ENCODE measurements around the gene LPO. TPM values are rescaled to one million over a fixed set of nuclear protein-coding genes. Genes with fewer than 3 reads are reported as not detected.

Gene LPO
- total RNA-seq, 1 experiment from 2014 or later: 0.20 TPM

DNA sequence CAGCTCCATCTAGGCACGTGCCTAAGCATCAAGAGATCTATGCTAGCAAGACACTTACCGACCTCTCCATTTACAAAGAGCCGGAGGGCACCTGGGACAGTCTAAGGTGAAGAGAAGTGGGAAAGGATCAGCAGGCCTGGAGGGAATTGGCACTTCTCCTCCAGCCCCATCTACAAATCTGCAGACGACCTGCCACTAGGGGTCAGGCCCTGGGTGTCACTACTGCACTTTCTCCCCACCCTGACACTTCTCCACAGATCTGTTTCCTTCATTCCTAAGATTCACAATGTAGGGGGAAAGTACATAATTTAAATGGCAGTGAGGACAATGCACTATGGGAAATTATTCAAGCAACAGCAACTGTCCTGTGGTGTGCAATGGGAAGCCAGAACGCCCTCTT is 27.5 kb upstream of the LPO start:
- ChIA-PET POLR2A (no interaction called here), CTCF (interaction anchor here (0.6 to 2.4 kb wide), 2 partner anchors 10 to 22 kb away, joined by 3 to 14 read pairs; no protein-coding TSS in a partner anchor)
- Mint-ChIP-seq H3K4me3 (no peak overlapping the region), H3K4me1 (no peaks in the 10 kb centered on the region), H3K27ac (no peak overlapping the region), H3K9me3 (no peaks in the 10 kb centered on the region), H3K27me3 (ENCODE audit: low read depth) (no peaks in the 10 kb centered on the region), H3K36me3 (peaks cover 14% of the 10 kb centered on the region)
- TF ChIP-seq ZNF121 (CRISPR knock-in tag; IDR thresholded peaks at IDR 0.05): no peak
- TF ChIP-seq, protein P1, sequence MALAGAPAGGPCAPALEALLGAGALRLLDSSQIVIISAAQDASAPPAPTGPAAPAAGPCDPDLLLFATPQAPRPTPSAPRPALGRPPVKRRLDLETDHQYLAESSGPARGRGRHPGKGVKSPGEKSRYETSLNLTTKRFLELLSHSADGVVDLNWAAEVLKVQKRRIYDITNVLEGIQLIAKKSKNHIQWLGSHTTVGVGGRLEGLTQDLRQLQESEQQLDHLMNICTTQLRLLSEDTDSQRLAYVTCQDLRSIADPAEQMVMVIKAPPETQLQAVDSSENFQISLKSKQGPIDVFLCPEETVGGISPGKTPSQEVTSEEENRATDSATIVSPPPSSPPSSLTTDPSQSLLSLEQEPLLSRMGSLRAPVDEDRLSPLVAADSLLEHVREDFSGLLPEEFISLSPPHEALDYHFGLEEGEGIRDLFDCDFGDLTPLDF (CRISPR knock-in tag; IDR thresholded peaks at IDR 0.05): no peak
- no peak for TF ChIP-seq AFF4 (CRISPR knock-in tag; IDR thresholded peaks at IDR 0.05; ENCODE audit: borderline replicate concordance)
- ATAC-seq: peak; percentile 73
- DNase-seq (ENCODE audit: low spot score): no peak

DNA sequence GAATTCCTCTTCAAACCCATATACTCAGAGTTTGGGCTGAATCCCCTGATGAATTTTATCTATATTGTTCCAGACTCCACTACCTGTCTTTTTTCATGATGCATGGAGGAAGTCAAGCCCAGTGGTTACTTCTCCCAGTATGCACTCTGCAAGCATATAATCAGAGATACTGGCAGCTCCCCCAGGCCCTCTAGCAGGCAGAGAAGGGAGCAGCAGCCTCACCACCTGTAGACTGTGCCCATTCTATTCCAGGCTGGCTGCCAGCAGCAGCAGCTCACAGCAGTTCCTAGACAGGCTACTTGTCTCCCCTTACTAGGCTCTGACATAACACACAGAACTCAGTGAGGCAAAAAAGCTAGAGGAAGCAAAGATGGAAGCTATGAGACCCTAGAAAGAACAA is 22.7 kb upstream of the LPO start:
- H3K9me3 Mint-ChIP-seq: no peaks in the 10 kb centered on the region
- H3K4me3 Mint-ChIP-seq: no peak overlapping the region
- DNase-seq (ENCODE audit: low spot score): no peak
- CTCF ChIA-PET: interaction anchor here (1.2 to 2.5 kb wide), 4 partner anchors 14 to 202 kb away, joined by 3 to 15 read pairs (median 5); partner anchors contain the start of gene RNF43
- no peak for ATAC-seq
- POLR2A ChIA-PET: no interaction called here
- TF ChIP-seq SP1 (CRISPR knock-in tag; conservative IDR thresholded peaks at IDR 0.05) (no peak), NR2C2 (CRISPR knock-in tag; IDR thresholded peaks at IDR 0.05) (no peak), EMX1 (CRISPR knock-in tag; IDR thresholded peaks at IDR 0.05) (no peak), CBFB (CRISPR knock-in tag; IDR thresholded peaks at IDR 0.05; ENCODE audit: low read depth) (no peak), ZNF281 (CRISPR knock-in tag; IDR thresholded peaks at IDR 0.05) (no peak)
- no peak overlapping the region for H3K27ac Mint-ChIP-seq
- peaks cover 9% of the 10 kb centered on the region for H3K27me3 Mint-ChIP-seq (ENCODE audit: low read depth)
- H3K4me1 Mint-ChIP-seq: peaks cover 9% of the 10 kb centered on the region
- H3K36me3 Mint-ChIP-seq: peaks cover 5% of the 10 kb centered on the region

DNA sequence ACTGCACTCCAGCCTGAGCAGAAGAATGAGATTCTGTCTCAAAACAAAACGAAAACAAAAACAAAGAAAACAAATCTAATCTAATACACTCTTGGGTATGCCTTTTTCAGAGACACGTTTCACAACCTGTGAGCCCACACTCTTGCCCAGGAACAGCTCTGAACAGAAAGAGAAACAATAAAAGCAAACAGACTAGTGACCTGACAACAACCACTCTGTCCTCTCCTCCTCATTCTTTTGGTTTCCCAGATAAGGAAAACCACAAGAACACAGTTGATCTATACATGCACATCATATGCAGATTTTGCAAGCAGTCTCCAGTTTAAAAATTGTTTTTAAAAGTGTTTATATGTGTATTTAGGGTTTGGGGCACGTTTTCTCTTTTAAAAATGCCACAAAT is 20.6 kb upstream of the LPO start:
- Mint-ChIP-seq H3K9me3 (no peaks in the 10 kb centered on the region), H3K27me3 (ENCODE audit: low read depth) (peaks cover 25% of the 10 kb centered on the region), H3K4me3 (peak overlapping the region; percentile 93), H3K36me3 (no peaks in the 10 kb centered on the region; the same call in 1 of the 2 replicates), H3K27ac (no peak overlapping the region), H3K4me1 (peaks cover 9% of the 10 kb centered on the region)
- DNase-seq (ENCODE audit: low spot score) (no peak), ATAC-seq (no peak)
- TF ChIP-seq NR2C2 (CRISPR knock-in tag; IDR thresholded peaks at IDR 0.05) (no peak), ZNF423 (CRISPR knock-in tag; IDR thresholded peaks at IDR 0.05) (no peak), CREB1 (CRISPR knock-in tag; IDR thresholded peaks at IDR 0.05) (no peak), SMAD3 (CRISPR knock-in tag; IDR thresholded peaks at IDR 0.05; ENCODE audit: borderline replicate concordance) (no peak), ZNF121 (CRISPR knock-in tag; IDR thresholded peaks at IDR 0.05) (no peak), TEAD1 (CRISPR knock-in tag; IDR thresholded peaks at IDR 0.05) (no peak), GTF2I (CRISPR knock-in tag; conservative IDR thresholded peaks at IDR 0.05) (no peak), MLX (CRISPR knock-in tag; IDR thresholded peaks at IDR 0.05) (no peak)
- TF ChIP-seq, protein P2, sequence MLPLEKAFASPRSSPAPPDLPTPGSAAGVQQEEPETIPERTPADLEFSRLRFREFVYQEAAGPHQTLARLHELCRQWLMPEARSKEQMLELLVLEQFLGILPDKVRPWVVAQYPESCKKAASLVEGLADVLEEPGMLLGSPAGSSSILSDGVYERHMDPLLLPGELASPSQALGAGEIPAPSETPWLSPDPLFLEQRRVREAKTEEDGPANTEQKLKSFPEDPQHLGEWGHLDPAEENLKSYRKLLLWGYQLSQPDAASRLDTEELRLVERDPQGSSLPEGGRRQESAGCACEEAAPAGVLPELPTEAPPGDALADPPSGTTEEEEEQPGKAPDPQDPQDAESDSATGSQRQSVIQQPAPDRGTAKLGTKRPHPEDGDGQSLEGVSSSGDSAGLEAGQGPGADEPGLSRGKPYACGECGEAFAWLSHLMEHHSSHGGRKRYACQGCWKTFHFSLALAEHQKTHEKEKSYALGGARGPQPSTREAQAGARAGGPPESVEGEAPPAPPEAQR (CRISPR knock-in tag; IDR thresholded peaks at IDR 0.05): no peak
- TF ChIP-seq, protein P3, sequence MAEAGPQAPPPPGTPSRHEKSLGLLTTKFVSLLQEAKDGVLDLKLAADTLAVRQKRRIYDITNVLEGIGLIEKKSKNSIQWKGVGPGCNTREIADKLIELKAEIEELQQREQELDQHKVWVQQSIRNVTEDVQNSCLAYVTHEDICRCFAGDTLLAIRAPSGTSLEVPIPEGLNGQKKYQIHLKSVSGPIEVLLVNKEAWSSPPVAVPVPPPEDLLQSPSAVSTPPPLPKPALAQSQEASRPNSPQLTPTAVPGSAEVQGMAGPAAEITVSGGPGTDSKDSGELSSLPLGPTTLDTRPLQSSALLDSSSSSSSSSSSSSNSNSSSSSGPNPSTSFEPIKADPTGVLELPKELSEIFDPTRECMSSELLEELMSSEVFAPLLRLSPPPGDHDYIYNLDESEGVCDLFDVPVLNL (CRISPR knock-in tag; IDR thresholded peaks at IDR 0.05; ENCODE audit: borderline replicate concordance, low read depth): no peak
- TF ChIP-seq, protein P4, sequence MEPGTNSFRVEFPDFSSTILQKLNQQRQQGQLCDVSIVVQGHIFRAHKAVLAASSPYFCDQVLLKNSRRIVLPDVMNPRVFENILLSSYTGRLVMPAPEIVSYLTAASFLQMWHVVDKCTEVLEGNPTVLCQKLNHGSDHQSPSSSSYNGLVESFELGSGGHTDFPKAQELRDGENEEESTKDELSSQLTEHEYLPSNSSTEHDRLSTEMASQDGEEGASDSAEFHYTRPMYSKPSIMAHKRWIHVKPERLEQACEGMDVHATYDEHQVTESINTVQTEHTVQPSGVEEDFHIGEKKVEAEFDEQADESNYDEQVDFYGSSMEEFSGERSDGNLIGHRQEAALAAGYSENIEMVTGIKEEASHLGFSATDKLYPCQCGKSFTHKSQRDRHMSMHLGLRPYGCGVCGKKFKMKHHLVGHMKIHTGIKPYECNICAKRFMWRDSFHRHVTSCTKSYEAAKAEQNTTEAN (CRISPR knock-in tag; IDR thresholded peaks at IDR 0.05): no peak
- POLR2A ChIA-PET: no interaction called here
- CTCF ChIA-PET: interaction anchor here (0.6 to 3.0 kb wide), 3 partner anchors 17 to 190 kb away, joined by 3 to 29 read pairs (median 3); no protein-coding TSS in a partner anchor
